Measurements from ENCODE around the gene MT1A. TPM values are rescaled to one million over a fixed set of nuclear protein-coding genes. Genes with fewer than 3 reads are reported as not detected.

MT1A gene
- total and polyA plus RNA-seq, 10 of the 15 experiments (the other 5 are each of a cell fraction or from before 2014, with no cell fraction given) = not detected

GRCh38 chr16:56679078-56679730 lies 40.7 kb downstream of the MT1A start:
- FAIRE-seq (no peak), DNase-seq (ENCODE audit: low read depth, low spot score) (no peak), ATAC-seq (no peak)
- Histone ChIP-seq H3K79me2 (ENCODE audit: control insufficient read depth, insufficient read depth, low read length) (no peaks in the 10 kb centered on the region), H3K27me3 (replicated peaks in 1 of 2; ENCODE audit: control insufficient read depth in 2 of 2, insufficient read depth in 2 of 2, low read length in 1 of 2) (no peaks in the 10 kb centered on the region; a peak in 2 of 4 replicates), H3K4me2 (ENCODE audit: control insufficient read depth, insufficient read depth) (no peak overlapping the region), H3K9ac (ENCODE audit: control insufficient read depth, insufficient read depth, low read length) (no peak overlapping the region), H4K20me1 (ENCODE audit: control insufficient read depth, insufficient read depth) (no peaks in the 10 kb centered on the region), H3K9me3 (replicated peaks; ENCODE audit: control insufficient read depth, insufficient read depth, low read length) (no peaks in the 10 kb centered on the region), H3K4me3 (no peak overlapping the region), H3K36me3 (ENCODE audit: control insufficient read depth in 2 of 2, insufficient read depth in 2 of 2, low read length in 1 of 2) (no peaks in the 10 kb centered on the region), H3K27ac (ENCODE audit: control insufficient read depth, insufficient read depth) (no peak overlapping the region), H3K4me1 (ENCODE audit: control insufficient read depth, insufficient read depth, low read length) (peaks cover 12% of the 10 kb centered on the region), H2AFZ (ENCODE audit: control insufficient read depth, low read depth, low read length) (no peak overlapping the region)
- SMC1A ChIA-PET (ENCODE audit: uncharacterized antibody, unreplicated experiment) = interaction anchor here (1.0 kb wide), 1 partner anchor 132 kb away, joined by 3 read pairs; no protein-coding TSS in a partner anchor
- in situ Hi-C loops (cut with MboI) (loop anchor here (25.0 kb wide), 1 partner anchor 742 kb away; no protein-coding TSS in a partner anchor), intact Hi-C loops (cut with micrococcal nuclease; ENCODE audit: unreplicated experiment) (no loop called here)
- no TSS peak for BruUV-seq (replicated peaks)
- no peak for TF ChIP-seq CUX1 (IDR thresholded peaks at IDR 0.05; ENCODE audit: insufficient replicate concordance, low read depth, low read length)
- TF ChIP-seq NFYB (IDR thresholded peaks at IDR 0.05; ENCODE audit: insufficient read depth, low read depth, low read length) = no peak
- TF ChIP-seq BCLAF1 (IDR thresholded peaks at IDR 0.05) = no peak
- no peak for TF ChIP-seq SP1 (IDR thresholded peaks at IDR 0.05; ENCODE audit: low read depth, low read length)
- TF ChIP-seq CEBPZ (IDR thresholded peaks at IDR 0.05; ENCODE audit: low read depth, low read length) = no peak
- RAD21 ChIA-PET (ENCODE audit: unreplicated experiment) = no interaction called here
- POLR2A ChIA-PET = interaction anchor here (1.5 kb wide), 1 partner anchor 23 kb away, joined by 3 read pairs; no protein-coding TSS in a partner anchor
- WGBS (ENCODE audit: insufficient coverage, insufficient replicate concordance, low lambda C conversion rate, missing lambda C conversion rate) = 29% methylated on average over 3 of the region's 3 CpGs
- CTCF ChIA-PET = interaction anchor here (1.5 to 1.8 kb wide), 2 partner anchors 23 to 69 kb away, joined by 3 to 5 read pairs; no protein-coding TSS in a partner anchor

All from GM12878 (cell line).